Measurements from ENCODE around the gene ZFYVE26. TPM values are rescaled to one million over a fixed set of nuclear protein-coding genes. Genes with fewer than 3 reads are reported as not detected.

ZFYVE26 gene
- total RNA-seq, 4 donors from 2014 or later: 23.9 to 31.7 (median 28.8) TPM

- intact Hi-C loops (cut with DNase I; ENCODE audit: low total_unique reads): no loop called here
- in situ Hi-C loops (cut with MboI; ENCODE audit: low pct_ligation_motif_present in 1 of 4, low pct_unique_long_range_greater_than_20kb in 1 of 4, low sequenced_read_pairs in 3 of 4): no loop called here
- Histone ChIP-seq H3K9me3 (no peaks in the 10 kb centered on the region), H3K27me3 (no peaks in the 10 kb centered on the region), H3K4me1 (peaks cover 0 to 22% (median 14%) of the 10 kb centered on the region in 4 donors), H3K27ac (no peak overlapping the region), H3K36me3 (peaks cover 0 to 49% (median 24%) of the 10 kb centered on the region in 4 donors), H3K4me3 (no peak overlapping the region)
- no peak for DNase-seq
- 95% methylated on average over 2 of the region's 2 CpGs for WGBS, 2 donors (ENCODE audit: low coverage in 1 of 2)
- no peak for TF ChIP-seq EP300 (IDR thresholded peaks at IDR 0.05; ENCODE audit: low read depth)
- no peak for TF ChIP-seq POLR2AphosphoS5 (IDR thresholded peaks at IDR 0.05)
- TF ChIP-seq POLR2A (IDR thresholded peaks at IDR 0.05): no peak
- no peak for TF ChIP-seq CTCF (IDR thresholded peaks at IDR 0.05)
Measured at GRCh38 chr14:67768219-67768618, 48.2 kb downstream of the ZFYVE26 start.

GRCh38 chr14:67766035-67766680, 50.2 kb downstream of the ZFYVE26 start:
- Histone ChIP-seq H3K27me3 (no peaks in the 10 kb centered on the region), H3K27ac (peak overlapping the region in 3 of 4 donors; percentile 64 to 81 (median 65)), H3K9me3 (no peaks in the 10 kb centered on the region), H3K4me1 (peaks cover 0 to 22% (median 14%) of the 10 kb centered on the region in 4 donors), H3K4me3 (no peak overlapping the region), H3K36me3 (peaks cover 0 to 46% (median 18%) of the 10 kb centered on the region in 4 donors)
- peak; percentile 14 for DNase-seq
- TF ChIP-seq EP300 (IDR thresholded peaks at IDR 0.05; ENCODE audit: low read depth) (no peak), POLR2AphosphoS5 (IDR thresholded peaks at IDR 0.05) (no peak), CTCF (IDR thresholded peaks at IDR 0.05) (peak in 1 of 5 experiments; percentile 13), POLR2A (IDR thresholded peaks at IDR 0.05) (no peak)
- intact Hi-C loops (cut with DNase I; ENCODE audit: low total_unique reads): no loop called here
- WGBS, 2 donors (ENCODE audit: low coverage in 1 of 2): 80 to 84% methylated on average over 3 to 10 of the region's 10 CpGs
- in situ Hi-C loops (cut with MboI; ENCODE audit: low pct_ligation_motif_present in 1 of 4, low pct_unique_long_range_greater_than_20kb in 1 of 4, low sequenced_read_pairs in 3 of 4): no loop called here

- no peak for DNase-seq
- intact Hi-C loops (cut with DNase I; ENCODE audit: low total_unique reads) (no loop called here), in situ Hi-C loops (cut with MboI; ENCODE audit: low pct_ligation_motif_present in 1 of 4, low pct_unique_long_range_greater_than_20kb in 1 of 4, low sequenced_read_pairs in 3 of 4) (no loop called here)
- TF ChIP-seq CTCF (IDR thresholded peaks at IDR 0.05) (no peak), EP300 (IDR thresholded peaks at IDR 0.05; ENCODE audit: low read depth) (no peak), POLR2A (IDR thresholded peaks at IDR 0.05) (no peak), POLR2AphosphoS5 (IDR thresholded peaks at IDR 0.05) (no peak)
- Histone ChIP-seq H3K27ac (peak overlapping the region; percentile 64 to 81 (median 72)), H3K9me3 (no peaks in the 10 kb centered on the region), H3K4me3 (no peak overlapping the region), H3K36me3 (peaks cover 0 to 46% (median 16%) of the 10 kb centered on the region in 4 donors), H3K4me1 (peaks cover 0 to 22% (median 14%) of the 10 kb centered on the region in 4 donors), H3K27me3 (no peaks in the 10 kb centered on the region)
- WGBS, 2 donors (ENCODE audit: low coverage in 1 of 2): 54 to 57% methylated on average over 3 to 5 of the region's 5 CpGs
Measured at GRCh38 chr14:67765192-67765834, 51.1 kb downstream of the ZFYVE26 start.

- Histone ChIP-seq H3K27ac (peak overlapping the region; percentile 64 to 81 (median 72)), H3K36me3 (peaks cover 0 to 46% (median 14%) of the 10 kb centered on the region in 4 donors), H3K27me3 (no peaks in the 10 kb centered on the region), H3K4me3 (no peak overlapping the region), H3K4me1 (peaks cover 0 to 22% (median 14%) of the 10 kb centered on the region in 4 donors), H3K9me3 (no peaks in the 10 kb centered on the region)
- 46 to 53% methylated on average over 4 of the region's 4 CpGs for WGBS, 2 donors (ENCODE audit: low coverage in 1 of 2)
- in situ Hi-C loops (cut with MboI; ENCODE audit: low pct_ligation_motif_present in 1 of 4, low pct_unique_long_range_greater_than_20kb in 1 of 4, low sequenced_read_pairs in 3 of 4): no loop called here
- TF ChIP-seq POLR2AphosphoS5 (IDR thresholded peaks at IDR 0.05): peak in 1 of 3 donors; percentile 15
- TF ChIP-seq EP300 (IDR thresholded peaks at IDR 0.05; ENCODE audit: low read depth): no peak
- TF ChIP-seq POLR2A (IDR thresholded peaks at IDR 0.05): no peak
- intact Hi-C loops (cut with DNase I; ENCODE audit: low total_unique reads): no loop called here
- peak; percentile 27 for DNase-seq
Measured at GRCh38 chr14:67764496-67764895, 51.9 kb downstream of the ZFYVE26 start.
